Sigmoid colon (tissue), 4 donors: Measurements from ENCODE around the gene NHLH1.

Experiments
- CTCF ChIP-seq, 4 experiments: fragments of 450-650 bp in 3 of 4; fragments of 200-600 bp in 1 of 4; IDR thresholded peaks; one replicate each; pipeline ENCODE4 v1.5.1; 2016 to 2019; ENCODE audit warnings: antibody characterized with exemption in 4 of 4, mild to moderate bottlenecking in 3 of 4, moderate library complexity in 2 of 4
- EP300 ChIP-seq, 4 donors: sonication (generic); formaldehyde crosslinking; IDR thresholded peaks; one replicate each; pipeline ENCODE4 v1.6.1; 2017; ENCODE audit warnings: antibody characterized with exemption in 4 of 4
- POLR2A ChIP-seq, 2 donors: fragments of 450-650 bp; IDR thresholded peaks; one replicate each; pipeline ENCODE4 v1.6.1; 2016; ENCODE audit warnings: antibody characterized with exemption in 2 of 2, mild to moderate bottlenecking in 2 of 2, moderate library complexity in 2 of 2
- POLR2AphosphoS5 ChIP-seq, 4 donors: sonication (generic); formaldehyde crosslinking; IDR thresholded peaks; one replicate each; pipeline ENCODE4 v1.6.1; 2017; ENCODE audit warnings: antibody characterized with exemption in 4 of 4

GRCh38 chr1:160370561-160371345, 3.9 kb downstream of the NHLH1 start:
- no peak for TF ChIP-seq POLR2A (IDR thresholded peaks at IDR 0.05)
- TF ChIP-seq CTCF (IDR thresholded peaks at IDR 0.05) = no peak
- TF ChIP-seq POLR2AphosphoS5 (IDR thresholded peaks at IDR 0.05) = no peak
- no peak for TF ChIP-seq EP300 (IDR thresholded peaks at IDR 0.05)
